Pancreas (tissue), 10 donors: ENCODE results near the gene SENP5. TPM values are rescaled to one million over a fixed set of nuclear protein-coding genes. Genes with fewer than 3 reads are reported as not detected.

Source experiments
- ATAC-seq, 4 donors: fragments of 200-7000 bp; cut with Tn5 transposase; one replicate each; pipeline versions ENCODE4 v1.8.0 to v1.9.1; 2020; ENCODE audit warnings: mild to moderate bottlenecking in 4 of 4, moderate library complexity in 4 of 4
- DNase-seq, 6 donors: peaks; one replicate each; pipeline ENCODE4 v3.0.0-alpha.2; 2020
- FAIRE-seq: peaks from 2 replicates; lab custom pipeline; 2012; peaks lifted over from hg19 to GRCh38; lab: Jason Lieb, UNC
- H3K27ac ChIP-seq, 4 donors: fragments of 200-600 bp; sonication (generic); 1 replicate in 3 of 4; 2 replicates in 1 of 4; pipeline versions ENCODE4 v1.5.0 to v1.8.0; 2020
- H3K27me3 ChIP-seq, 4 donors: fragments of 200-600 bp; one replicate each; pipeline ENCODE4 v1.8.0; 2021
- H3K36me3 ChIP-seq, 3 donors: fragments of 200-600 bp; sonication (generic) in 1 of 3; one replicate each; pipeline versions ENCODE4 v1.5.0 to v1.8.0; 2020 to 2021
- H3K4me1 ChIP-seq, 3 donors: fragments of 200-600 bp; one replicate each; pipeline ENCODE4 v1.8.0; 2021
- H3K4me3 ChIP-seq, 4 donors: fragments of 200-600 bp; sonication (generic) in 2 of 4; one replicate each; pipeline versions ENCODE4 v1.5.0 to v1.8.0; 2020 to 2021
- H3K9me3 ChIP-seq, 4 donors: fragments of 200-600 bp; one replicate each; pipeline ENCODE4 v1.8.0; 2021
- WGBS, 2 donors: extraction: QIAGEN DNeasy Blood & Tissue Kit; methylation state at CpG; one replicate each; pipeline ENCODE4 v1.1.7; 2013; 5-methylcytosine and 5-hydroxymethylcytosine counted together
- intact Hi-C, 3 donors: fragments of 100-400 bp; cut with DNase I; formaldehyde crosslinking; loops; one replicate each; pipeline versions ENCODE4 v1.11.1 to v1.14.2; 2022
- polyA plus RNA-seq, 2 donors: library from polyadenylated mRNA; stranded (reverse); fragments of 200-250 nt; gene quantifications; one replicate each; pipeline ENCODE4 v1.2.3, GENCODE V29; 2013
- total RNA-seq, 6 donors: library from RNA; stranded (reverse); fragmentation: NEBNext Ultra II Directional in 4 of 6; extraction: Animal tissue kit (Norgen Biotek cat#: 25700) in 4 of 6; gene quantifications; one replicate each; pipeline versions ENCODE4 v1.2.1 to v1.2.4, GENCODE V29; 2021 to 2023
- TF ChIP-seq, protein P1 (sequence below), 4 donors: fragments of 200-600 bp; sonication (generic) in 3 of 4; IDR thresholded peaks; one replicate each; pipeline versions ENCODE4 v1.5.0 to v1.8.0; 2021; ENCODE audit warnings: antibody characterized with exemption in 4 of 4
- donor health status: healthy with polysubstance abuse.
- donor health status: DM: no; HTN: no; CAD: no; lungs with moderate emphysema.
- donor health status: DM: no; HTN: no; CAD: no.
- donor health status: control.
- donor health status: control.
- donor health status: Bipolar disorder and iron deficiency.
- donor health status: DM: yes; HTN: yes; CAD: no.
- donor health status: DM: no; HTN: no; CAD: no.
- donor health status: DM: no; HTN: no; CAD: no.
- donor health status: DM: yes; HTN: yes; CAD: no.

SENP5 gene
- total and polyA plus RNA-seq, 8 donors, result 5.7 to 16.2 (median 10.9) TPM

DNA sequence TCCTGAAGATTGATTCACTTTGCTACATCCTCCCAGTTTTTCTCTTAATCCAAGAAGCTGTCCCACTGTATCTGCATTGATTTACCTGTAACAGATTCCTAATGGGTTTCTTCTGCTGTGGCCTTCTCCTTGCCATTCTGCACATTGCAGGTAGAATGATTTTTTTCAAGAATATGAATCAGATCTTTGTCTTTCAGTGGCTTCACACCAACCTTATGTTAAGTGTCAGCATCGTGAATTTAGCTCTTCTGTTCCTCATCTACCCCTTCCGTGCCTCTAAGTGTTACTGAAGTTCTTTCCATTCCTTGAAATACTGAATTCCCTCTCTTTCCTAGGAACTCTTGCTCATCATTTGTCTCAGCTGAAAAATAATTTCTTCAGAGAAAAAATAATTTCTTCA is 7.5 kb downstream of the SENP5 start:
- 79 to 95% methylated on average over 2 of the region's 2 CpGs for WGBS, 2 donors
- Histone ChIP-seq H3K27me3 (no peaks in the 10 kb centered on the region), H3K9me3 (no peaks in the 10 kb centered on the region), H3K4me1 (peaks cover 0 to 3% (median 0%) of the 10 kb centered on the region in 3 donors), H3K27ac (no peak overlapping the region), H3K36me3 (no peaks in the 10 kb centered on the region), H3K4me3 (no peak overlapping the region)
- intact Hi-C loops, result no loop called here
- no peak for FAIRE-seq
- no peak for DNase-seq
- TF ChIP-seq, protein P1, sequence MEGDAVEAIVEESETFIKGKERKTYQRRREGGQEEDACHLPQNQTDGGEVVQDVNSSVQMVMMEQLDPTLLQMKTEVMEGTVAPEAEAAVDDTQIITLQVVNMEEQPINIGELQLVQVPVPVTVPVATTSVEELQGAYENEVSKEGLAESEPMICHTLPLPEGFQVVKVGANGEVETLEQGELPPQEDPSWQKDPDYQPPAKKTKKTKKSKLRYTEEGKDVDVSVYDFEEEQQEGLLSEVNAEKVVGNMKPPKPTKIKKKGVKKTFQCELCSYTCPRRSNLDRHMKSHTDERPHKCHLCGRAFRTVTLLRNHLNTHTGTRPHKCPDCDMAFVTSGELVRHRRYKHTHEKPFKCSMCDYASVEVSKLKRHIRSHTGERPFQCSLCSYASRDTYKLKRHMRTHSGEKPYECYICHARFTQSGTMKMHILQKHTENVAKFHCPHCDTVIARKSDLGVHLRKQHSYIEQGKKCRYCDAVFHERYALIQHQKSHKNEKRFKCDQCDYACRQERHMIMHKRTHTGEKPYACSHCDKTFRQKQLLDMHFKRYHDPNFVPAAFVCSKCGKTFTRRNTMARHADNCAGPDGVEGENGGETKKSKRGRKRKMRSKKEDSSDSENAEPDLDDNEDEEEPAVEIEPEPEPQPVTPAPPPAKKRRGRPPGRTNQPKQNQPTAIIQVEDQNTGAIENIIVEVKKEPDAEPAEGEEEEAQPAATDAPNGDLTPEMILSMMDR (IDR thresholded peaks at IDR 0.05), result no peak
- ATAC-seq, result no peak

- ATAC-seq (no peak), FAIRE-seq (no peak), DNase-seq (no peak)
- Histone ChIP-seq H3K27me3 (no peaks in the 10 kb centered on the region), H3K4me3 (no peak overlapping the region), H3K4me1 (no peaks in the 10 kb centered on the region), H3K9me3 (no peaks in the 10 kb centered on the region), H3K36me3 (peaks cover 0 to 8% (median 0%) of the 10 kb centered on the region in 3 donors), H3K27ac (no peak overlapping the region)
- TF ChIP-seq, protein P1 (IDR thresholded peaks at IDR 0.05), result no peak
- WGBS, 2 donors, result 88 to 91% methylated on average over 4 of the region's 4 CpGs
- intact Hi-C loops, result no loop called here
These were observed 15.6 kb downstream of the SENP5 start for GRCh38 chr3:196883361-196883760.

DNA sequence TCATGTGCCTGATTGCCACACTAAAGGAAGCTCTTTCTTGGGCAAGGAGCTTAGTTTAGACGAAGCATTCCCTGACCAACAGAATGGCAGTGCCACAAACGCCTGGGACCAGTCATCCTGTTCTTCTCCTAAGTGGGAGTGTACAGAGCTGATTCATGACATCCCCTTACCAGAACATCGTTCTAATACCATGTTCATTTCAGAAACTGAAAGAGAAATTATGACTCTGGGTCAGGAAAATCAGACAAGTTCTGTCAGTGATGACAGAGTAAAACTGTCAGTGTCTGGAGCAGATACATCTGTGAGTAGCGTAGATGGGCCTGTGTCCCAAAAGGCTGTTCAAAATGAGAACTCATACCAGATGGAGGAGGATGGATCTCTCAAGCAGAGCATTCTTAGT is 18.4 kb downstream of the SENP5 start:
- DNase-seq, result no peak
- Histone ChIP-seq H3K4me3 (no peak overlapping the region), H3K27ac (no peak overlapping the region), H3K4me1 (no peaks in the 10 kb centered on the region), H3K36me3 (peaks cover 0 to 8% (median 0%) of the 10 kb centered on the region in 3 donors), H3K9me3 (no peaks in the 10 kb centered on the region), H3K27me3 (no peaks in the 10 kb centered on the region)
- ATAC-seq, result no peak
- no peak for FAIRE-seq
- WGBS, 2 donors, result 67 to 68% methylated on average over 4 of the region's 4 CpGs
- TF ChIP-seq, protein P1 (IDR thresholded peaks at IDR 0.05), result no peak
- intact Hi-C loops, result no loop called here

DNA sequence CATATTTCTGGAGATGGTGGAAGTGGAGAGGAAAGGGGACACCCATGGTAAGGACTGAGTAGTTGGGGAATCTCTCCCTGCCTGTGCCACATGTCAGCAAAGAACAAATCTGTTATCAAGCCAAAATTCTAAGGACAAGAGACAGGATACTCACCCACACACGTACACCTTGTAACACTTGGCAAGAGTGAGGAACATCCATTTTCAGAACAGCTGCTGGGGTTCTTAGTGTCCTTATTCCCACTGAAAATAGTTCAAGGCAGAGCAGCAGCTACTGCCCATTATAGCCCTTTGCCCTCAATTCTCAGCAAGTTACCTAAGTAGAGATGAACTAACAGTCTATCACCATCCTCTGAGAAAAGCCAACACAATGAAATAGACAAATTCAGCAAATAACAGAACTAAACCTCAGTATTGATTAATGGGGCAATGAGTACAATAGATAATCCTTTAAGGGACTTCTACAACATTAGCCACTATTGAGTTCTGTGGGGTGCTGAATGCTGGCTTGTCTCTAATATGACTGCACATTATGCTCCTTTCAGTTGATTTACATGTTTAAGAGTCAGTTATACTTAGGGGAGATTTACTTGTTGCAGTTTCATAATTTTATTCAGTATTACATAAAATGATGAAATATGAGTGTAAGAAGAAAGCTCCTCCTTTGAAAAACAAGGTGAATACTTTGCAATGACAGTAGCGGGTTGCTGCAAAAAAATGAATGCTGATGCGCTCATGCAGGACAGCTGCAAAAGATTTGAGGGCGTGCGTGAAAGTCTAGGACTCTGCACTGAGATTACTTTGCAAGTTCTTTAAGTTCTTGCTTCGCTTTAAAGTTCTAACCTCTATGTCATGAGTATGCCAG is 22.4 kb downstream of the SENP5 start:
- ATAC-seq (no peak), DNase-seq (no peak), FAIRE-seq (no peak)
- 87% methylated on average over 6 of the region's 6 CpGs for WGBS, 2 donors
- no peaks in the 10 kb centered on the region for H3K4me1 ChIP-seq
- no peaks in the 10 kb centered on the region for H3K27me3 ChIP-seq
- no peaks in the 10 kb centered on the region for H3K9me3 ChIP-seq
- TF ChIP-seq, protein P1 (IDR thresholded peaks at IDR 0.05), result no peak
- H3K36me3 ChIP-seq, result peaks cover 0 to 7% (median 0%) of the 10 kb centered on the region in 3 donors
- no peak overlapping the region for H3K4me3 ChIP-seq
- intact Hi-C loops, result no loop called here
- no peak overlapping the region for H3K27ac ChIP-seq
